KG1 (cell line): ENCODE measurements around the gene TMEM258.

Source experiments
- DNase-seq: peaks from one replicate; lab custom pipeline; 2025; lab: John Stamatoyannopoulos, UW

Gene TMEM258

GRCh38 chr11:61792310-61793082, at the start of gene TMEM258, which contains the start of gene FEN1:
Gene TMEM258 (minus strand): TSS chr11:61792599. CDS start chr11:61792558, 41 bp downstream.
Gene FEN1 (plus strand): TSS chr11:61792911. CDS start chr11:61795362, 2,451 bp downstream.
- DNase-seq, result peak; percentile 98

- no peak for DNase-seq
Measured at GRCh38 chr11:61841636-61842527, 49.5 kb upstream of the TMEM258 start.

- no peak for DNase-seq
Measured at GRCh38 chr11:61840371-61840770, 48.0 kb upstream of the TMEM258 start.

GRCh38 chr11:61839742-61840141, 47.3 kb upstream of the TMEM258 start:
- no peak for DNase-seq

GRCh38 chr11:61838921-61839320, 46.5 kb upstream of the TMEM258 start:
- DNase-seq, result no peak

DNA sequence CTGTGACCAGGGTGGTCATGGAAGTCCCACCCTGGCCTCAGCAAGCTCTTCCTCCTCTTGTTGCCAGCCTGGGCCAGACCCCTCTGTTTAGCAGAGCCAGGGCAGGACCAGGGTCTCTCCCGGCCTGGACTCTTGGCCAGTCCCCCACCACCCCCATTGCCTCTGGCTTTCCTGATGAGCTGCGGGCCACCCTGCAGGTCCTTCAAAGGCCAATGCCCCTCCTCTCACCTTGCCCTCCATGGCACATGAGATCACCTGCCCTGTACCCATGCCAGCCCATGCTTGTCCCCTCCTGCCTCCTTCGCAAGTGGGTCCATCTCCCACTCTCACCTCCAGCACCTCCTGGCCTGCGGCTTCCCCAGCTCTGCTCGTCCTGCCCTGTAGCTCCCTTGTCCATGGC, 46.1 kb upstream of the TMEM258 start:
- no peak for DNase-seq

GRCh38 chr11:61837411-61838005, 45.1 kb upstream of the TMEM258 start:
- no peak for DNase-seq

- no peak for DNase-seq
Measured at GRCh38 chr11:61836193-61836592, 43.8 kb upstream of the TMEM258 start.

DNA sequence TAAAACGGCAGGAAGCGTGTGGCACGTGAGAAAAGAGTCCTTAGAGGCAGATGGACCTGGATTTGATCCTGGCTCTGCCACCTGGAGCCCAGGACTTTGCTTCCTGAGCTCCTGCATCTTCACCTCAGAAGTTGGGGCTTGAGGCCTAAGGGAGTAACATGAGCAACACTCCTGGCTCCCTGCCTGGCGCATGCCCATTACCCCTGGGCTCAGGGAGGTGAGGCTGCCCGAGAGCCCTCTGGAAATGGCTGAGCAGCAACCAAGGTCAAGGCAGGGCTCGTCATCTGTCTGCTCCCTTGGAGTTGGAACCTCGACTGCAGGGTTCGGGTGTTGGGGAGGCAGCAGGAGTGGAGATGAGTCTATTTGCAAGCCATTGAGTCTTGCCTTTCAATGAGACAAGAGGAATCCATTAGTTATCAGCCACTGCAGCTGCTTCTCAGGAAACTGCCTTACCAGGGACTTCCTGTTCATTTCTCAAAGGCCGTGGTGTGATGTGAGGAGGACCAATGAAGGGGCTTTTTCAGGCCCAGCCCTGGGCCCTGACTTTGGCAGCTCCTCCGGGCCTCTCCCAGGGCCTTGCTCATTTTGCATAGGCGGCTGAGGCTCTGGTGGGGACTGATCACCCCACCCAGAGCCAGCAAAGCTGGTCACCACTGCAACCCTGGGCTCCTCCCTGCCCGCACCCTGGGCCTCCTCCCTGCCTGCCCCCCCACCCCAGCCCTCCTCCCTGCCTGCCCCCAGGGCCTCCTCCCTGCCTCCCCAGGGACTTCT, 42.1 kb upstream of the TMEM258 start:
- peak; percentile 96 for DNase-seq

GRCh38 chr11:61833926-61834277, 41.5 kb upstream of the TMEM258 start:
- no peak for DNase-seq

DNA sequence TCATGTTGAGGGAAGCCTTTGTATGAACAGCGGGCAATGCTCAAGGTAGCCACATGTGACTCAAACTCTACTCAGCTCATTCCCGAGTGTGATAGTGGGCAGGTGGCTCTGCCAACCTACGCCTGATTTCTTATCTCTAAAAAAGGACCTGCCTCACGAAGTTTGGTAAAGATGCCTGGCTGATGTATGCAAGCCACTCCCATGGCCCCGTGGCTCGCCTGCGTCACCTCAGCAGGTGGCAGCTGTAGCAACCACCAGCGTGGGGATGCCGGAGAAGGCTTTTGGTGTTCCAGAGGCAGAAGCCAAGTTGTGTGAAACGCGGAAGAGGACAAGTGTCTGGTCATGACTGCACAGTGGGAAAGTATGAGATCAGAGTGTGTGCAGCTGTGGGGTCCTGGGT, 41.1 kb upstream of the TMEM258 start:
- no peak for DNase-seq

GRCh38 chr11:61832754-61833153, 40.4 kb upstream of the TMEM258 start:
- DNase-seq, result no peak

- no peak for DNase-seq
Measured at GRCh38 chr11:61832207-61832606, 39.8 kb upstream of the TMEM258 start.

DNA sequence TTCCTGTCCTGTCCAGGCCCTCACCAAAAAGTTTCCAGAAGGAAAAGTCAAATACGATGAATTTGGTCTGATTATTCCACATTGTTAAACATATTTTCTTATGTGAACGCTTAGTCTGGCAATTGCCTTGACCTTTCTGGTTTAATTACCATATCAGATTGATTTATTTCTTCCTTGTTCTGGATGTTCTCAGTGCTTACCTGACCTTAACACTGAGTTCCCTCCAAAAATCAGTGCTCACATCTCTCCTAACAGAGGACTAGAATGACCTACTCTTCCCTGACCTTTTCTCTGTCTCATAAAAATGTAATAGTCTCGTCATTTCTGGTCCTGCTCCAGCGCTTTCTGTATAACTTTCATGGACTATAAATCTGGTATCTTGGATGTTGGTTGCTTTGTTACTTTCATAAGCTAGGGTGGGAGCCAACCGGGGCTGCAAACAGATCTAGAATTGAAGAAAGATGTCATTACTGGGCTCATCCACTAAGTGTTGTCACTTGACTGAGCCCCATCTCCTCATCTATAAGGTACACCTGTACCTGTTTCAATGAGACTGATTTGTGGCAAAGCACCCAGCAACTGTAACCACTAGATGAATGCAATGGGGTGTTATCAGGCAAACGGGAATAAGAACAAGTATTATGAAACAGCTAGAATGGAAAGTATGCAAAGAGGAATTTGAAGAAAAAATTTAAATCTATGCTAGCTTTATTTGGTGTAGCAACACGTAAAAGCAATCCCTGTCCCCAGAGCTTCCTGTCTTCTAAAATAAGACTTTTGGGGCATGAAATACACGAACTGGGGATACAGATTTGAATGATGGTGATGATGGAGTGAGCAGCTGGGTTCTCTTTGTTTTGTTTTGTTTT, 38.1 kb upstream of the TMEM258 start:
- DNase-seq, result no peak

GRCh38 chr11:61829806-61830205, 37.4 kb upstream of the TMEM258 start:
- no peak for DNase-seq

DNA sequence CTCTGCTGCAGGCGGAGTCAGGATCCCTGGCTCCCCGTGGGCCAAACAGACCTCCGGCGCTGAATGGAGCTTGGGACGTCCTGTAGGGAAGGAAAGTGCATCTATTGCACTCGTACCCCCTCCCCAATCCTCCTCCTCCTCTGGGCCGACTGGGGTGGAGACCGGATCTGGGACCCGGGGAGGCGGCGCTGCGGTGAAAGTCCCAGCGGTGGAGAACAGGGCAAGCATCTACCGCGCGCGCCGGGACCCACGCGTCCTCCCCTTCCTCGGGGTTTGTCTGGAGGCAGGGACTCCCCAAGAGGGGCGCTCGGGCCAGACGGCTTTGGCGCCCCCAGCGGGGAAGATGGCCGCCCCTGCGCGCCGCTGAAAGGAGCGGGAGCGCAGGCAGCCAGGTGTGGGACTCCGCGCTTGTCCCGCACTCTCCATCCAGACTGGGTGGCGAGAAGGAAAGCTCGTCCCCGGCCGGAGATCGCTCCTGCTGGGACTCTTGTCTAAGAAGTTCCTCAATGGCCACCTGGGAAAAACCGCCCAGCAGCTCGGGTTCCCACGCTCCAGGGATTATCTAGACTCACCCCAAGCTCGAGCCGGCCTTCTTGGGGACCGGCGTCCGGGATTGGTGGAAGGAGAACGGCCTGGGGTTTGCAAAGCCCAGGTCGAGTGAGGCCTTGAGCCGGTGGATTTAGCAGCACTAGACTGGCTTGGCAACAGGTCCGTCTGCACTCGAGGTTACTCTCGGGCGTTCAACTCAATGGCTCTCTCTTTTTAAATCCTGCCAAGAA, 36.4 kb upstream of the TMEM258 start:
- DNase-seq, result peak; percentile 31

DNA sequence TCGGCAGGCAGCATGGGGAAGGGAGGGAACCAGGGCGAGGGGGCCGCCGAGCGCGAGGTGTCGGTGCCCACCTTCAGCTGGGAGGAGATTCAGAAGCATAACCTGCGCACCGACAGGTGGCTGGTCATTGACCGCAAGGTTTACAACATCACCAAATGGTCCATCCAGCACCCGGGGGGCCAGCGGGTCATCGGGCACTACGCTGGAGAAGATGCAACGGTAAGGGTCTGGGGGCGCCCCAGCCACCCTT, 35.9 kb upstream of the TMEM258 start:
- DNase-seq, result no peak

DNA sequence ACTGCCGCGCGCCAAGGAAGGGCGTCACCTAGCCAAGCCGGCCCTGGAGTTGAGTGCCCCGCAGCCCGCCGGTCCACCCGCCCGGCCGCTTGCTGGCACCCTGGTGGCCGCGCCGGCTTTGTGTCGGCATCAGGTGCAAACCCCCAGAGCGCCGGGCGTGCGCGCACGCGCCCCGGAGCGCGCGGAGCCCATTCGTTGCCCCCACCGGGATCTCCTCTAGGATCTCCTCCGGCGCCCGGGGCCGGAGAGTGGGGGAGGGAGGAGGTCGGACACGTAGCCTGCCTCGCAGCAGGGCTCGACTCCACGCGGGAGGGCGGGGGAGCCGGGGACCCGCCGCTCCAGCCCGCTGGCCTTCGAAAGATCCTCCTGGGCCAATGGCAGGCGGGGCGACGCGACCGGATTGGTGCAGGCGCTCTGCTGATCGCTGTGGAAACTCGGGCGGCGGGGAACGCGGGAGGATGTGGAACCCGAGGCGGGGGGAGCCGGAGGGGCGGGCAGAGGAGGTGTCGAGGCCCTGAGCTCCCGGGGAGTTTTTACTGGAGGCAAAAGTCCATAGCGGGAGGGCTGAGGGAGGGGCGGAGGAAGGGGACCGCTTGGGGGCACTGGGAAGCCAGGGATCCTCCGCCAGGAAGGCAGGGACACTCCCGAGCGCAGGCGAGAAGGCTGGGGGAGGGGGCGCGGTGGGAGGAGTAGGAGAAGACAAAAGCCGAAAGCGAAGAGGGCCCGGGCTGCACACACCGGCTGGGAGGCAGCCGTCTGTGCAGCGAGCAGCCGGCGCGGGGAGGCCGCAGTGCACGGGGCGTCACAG, 35.4 kb upstream of the TMEM258 start, which contains the start of gene FADS2:
Gene FADS2 (plus strand): TSS at position 730 of the 808 bp plus-strand sequence. CDS start 91 bp downstream, outside the sequence.
- peak; percentile 94 for DNase-seq

GRCh38 chr11:61826930-61827570, 34.7 kb upstream of the TMEM258 start:
- peak; percentile 85 for DNase-seq
